Smooth muscle cell (in vitro differentiated cells): ENCODE data around the gene TFIP11. TPM values are rescaled to one million over a fixed set of nuclear protein-coding genes. Genes with fewer than 3 reads are reported as not detected.

Source experiments
- DNase-seq: peaks from one replicate; lab custom pipeline; 2025; ENCODE audit not compliant: unreplicated experiment; lab: John Stamatoyannopoulos, UW
- H2AFZ ChIP-seq: fragments of 200-600 bp; sonication (generic); 2 replicates; pipeline ENCODE4 v1.6.0; 2016; ENCODE audit warnings: antibody characterized with exemption, low read depth, mild to moderate bottlenecking
- H3F3A ChIP-seq: fragments of 200-600 bp; sonication (generic); 2 replicates; pipeline ENCODE4 v1.6.0; 2017; ENCODE audit warnings: antibody characterized with exemption, low read depth
- H3K27ac ChIP-seq: fragments of 200-600 bp; sonication (generic); 2 replicates; pipeline ENCODE4 v1.5.1; 2016; ENCODE audit warnings: low read depth, mild to moderate bottlenecking
- H3K27me3 ChIP-seq: fragments of 200-600 bp; sonication (generic); 2 replicates; pipeline ENCODE4 v1.6.1; 2016; ENCODE audit warnings: low read depth, mild to moderate bottlenecking
- H3K36me3 ChIP-seq: fragments of 200-600 bp; sonication (generic); 2 replicates; pipeline ENCODE4 v1.5.1; 2016; ENCODE audit warnings: low read depth
- H3K4me1 ChIP-seq: fragments of 200-600 bp; sonication (generic); 2 replicates; pipeline ENCODE4 v1.5.1; 2016; ENCODE audit warnings: low read depth
- H3K4me2 ChIP-seq: fragments of 200-600 bp; sonication (generic); 2 replicates; pipeline ENCODE4 v1.6.0; 2016; ENCODE audit warnings: mild to moderate bottlenecking
- H3K4me3 ChIP-seq: fragments of 200-600 bp; sonication (generic); 2 replicates; pipeline ENCODE4 v1.5.1; 2016; ENCODE audit warnings: mild to moderate bottlenecking
- H3K79me2 ChIP-seq: fragments of 200-600 bp; sonication (generic); 2 replicates; pipeline ENCODE4 v1.6.0; 2016; ENCODE audit warnings: low read depth, mild to moderate bottlenecking
- H3K9ac ChIP-seq: fragments of 200-600 bp; sonication (generic); 2 replicates; pipeline ENCODE4 v1.6.0; 2016; ENCODE audit warnings: low read depth
- H3K9me3 ChIP-seq: fragments of 200-600 bp; sonication (generic); replicated peaks from 2 replicates; pipeline ENCODE4 v1.5.1; 2016; ENCODE audit warnings: low read depth
- H4K20me1 ChIP-seq: fragments of 200-600 bp; sonication (generic); 2 replicates; pipeline ENCODE4 v1.6.0; 2016; ENCODE audit warnings: low read depth
- CTCF ChIP-seq: fragments of 200-600 bp; sonication (generic); IDR thresholded peaks from 2 replicates; pipeline ENCODE4 v1.5.1; 2017; ENCODE audit warnings: borderline replicate concordance, mild to moderate bottlenecking, antibody characterized with exemption; ENCODE audit not compliant: insufficient read depth, poor library complexity, severe bottlenecking
- WGBS: methylation state at CpG from one replicate; pipeline ENCODE4 v1.1.7; 2016; ENCODE audit warnings: low lambda C conversion rate; 5-methylcytosine and 5-hydroxymethylcytosine counted together
- polyA plus RNA-seq: library from polyadenylated mRNA; unstranded; fragments of >200 nt; fragmentation: Nextera tagmentation; extraction: Ambion mirVana; gene quantifications from 2 replicates; pipeline ENCODE4 v1.2.1, GENCODE V29; 2016
- total RNA-seq: library from RNA; depleted of rRNA; stranded (reverse); fragments of >200 nt; gene quantifications from 2 replicates; pipeline ENCODE4 v1.2.3, GENCODE V29; 2014

Gene TFIP11
- total and polyA plus RNA-seq, 2 experiments from 2014 or later: 22.5 to 25.7 TPM

GRCh38 chr22:26536762-26537134 is 24.5 kb upstream of the TFIP11 start:
- WGBS: 99% methylated on average over 3 of the region's 3 CpGs

GRCh38 chr22:26536056-26536761 is 23.9 kb upstream of the TFIP11 start:
- Histone ChIP-seq H3F3A (no peaks in the 10 kb centered on the region), H3K4me2 (no peak overlapping the region), H3K27ac (no peak overlapping the region), H3K4me1 (no peaks in the 10 kb centered on the region), H3K4me3 (no peak overlapping the region), H2AFZ (no peak overlapping the region), H3K9me3 (no peaks in the 10 kb centered on the region), H3K79me2 (no peaks in the 10 kb centered on the region), H3K27me3 (no peaks in the 10 kb centered on the region), H4K20me1 (peaks cover 9% of the 10 kb centered on the region), H3K9ac (no peak overlapping the region), H3K36me3 (peaks cover 3% of the 10 kb centered on the region)
- no peak for DNase-seq
- TF ChIP-seq CTCF: no peak
- WGBS: over 99% methylated on average over 11 of the region's 12 CpGs

More at GRCh38 chr22:26536762-26537134, 24.5 kb upstream of the TFIP11 start:
- H4K20me1 ChIP-seq: peaks cover 9% of the 10 kb centered on the region
- H2AFZ ChIP-seq: no peak overlapping the region
- H3F3A ChIP-seq: no peaks in the 10 kb centered on the region
- no peak for DNase-seq
- no peaks in the 10 kb centered on the region for H3K36me3 ChIP-seq
- TF ChIP-seq CTCF: no peak
- no peaks in the 10 kb centered on the region for H3K4me1 ChIP-seq
- no peak overlapping the region for H3K4me2 ChIP-seq
- no peaks in the 10 kb centered on the region for H3K79me2 ChIP-seq
- H3K27me3 ChIP-seq: no peaks in the 10 kb centered on the region
- H3K27ac ChIP-seq: no peak overlapping the region
- no peak overlapping the region for H3K9ac ChIP-seq
- H3K9me3 ChIP-seq: no peaks in the 10 kb centered on the region
- no peak overlapping the region for H3K4me3 ChIP-seq

- no peak overlapping the region for H3K27ac ChIP-seq
- no peak overlapping the region for H3K4me3 ChIP-seq
- no peak overlapping the region for H2AFZ ChIP-seq
- 98% methylated on average over 3 of the region's 3 CpGs for WGBS
- H3K4me2 ChIP-seq: no peak overlapping the region
- no peak for TF ChIP-seq CTCF
- no peak for DNase-seq
- no peaks in the 10 kb centered on the region for H3K27me3 ChIP-seq
- no peaks in the 10 kb centered on the region for H3K79me2 ChIP-seq
- H4K20me1 ChIP-seq: peaks cover 9% of the 10 kb centered on the region
- no peaks in the 10 kb centered on the region for H3K4me1 ChIP-seq
- H3K36me3 ChIP-seq: peaks cover 4% of the 10 kb centered on the region
- no peak overlapping the region for H3K9ac ChIP-seq
- no peaks in the 10 kb centered on the region for H3F3A ChIP-seq
- no peaks in the 10 kb centered on the region for H3K9me3 ChIP-seq
Observed at GRCh38 chr22:26535603-26535908, 23.3 kb upstream of the TFIP11 start.
